GM23338 (cell line): ENCODE measurements around the gene TMEM190. TPM values are rescaled to one million over a fixed set of nuclear protein-coding genes. Genes with fewer than 3 reads are reported as not detected.
A peak's percentile ranks its signal among the peaks of the same experiment; 100 is the strongest.

ENCODE experiments used
- ATAC-seq: fragments of 200-7000 bp; cut with Tn5 transposase; 3 replicates; pipeline ENCODE4 v1.9.1; 2020
- DNase-seq: peaks from one replicate; pipeline ENCODE4 v3.0.0-alpha.2; 2015; ENCODE audit warnings: low spot score
- H2AFZ ChIP-seq: fragments of 200-600 bp; sonication (generic); 2 replicates; pipeline ENCODE4 v1.8.0; 2016; ENCODE audit warnings: antibody characterized with exemption, mild to moderate bottlenecking, moderate library complexity
- H3F3A ChIP-seq: fragments of 200-600 bp; sonication (generic); replicated peaks from 2 replicates; pipeline ENCODE4 v1.8.0; 2017; ENCODE audit warnings: antibody characterized with exemption, mixed run types, low read depth
- H3K27ac ChIP-seq: fragments of 200-600 bp; sonication (generic); 2 replicates; pipeline ENCODE4 v1.6.1; 2016; ENCODE audit warnings: low read depth
- H3K27me3 ChIP-seq: fragments of 200-600 bp; sonication (generic); 2 replicates; pipeline ENCODE4 v1.8.0; 2016; ENCODE audit warnings: mild to moderate bottlenecking, mixed run types, moderate library complexity; ENCODE audit not compliant: insufficient read depth
- H3K36me3 ChIP-seq: fragments of 200-600 bp; sonication (generic); 2 replicates; pipeline ENCODE4 v1.8.0; 2016; ENCODE audit warnings: mild to moderate bottlenecking; ENCODE audit not compliant: insufficient read depth
- H3K4me1 ChIP-seq: fragments of 200-600 bp; sonication (generic); 2 replicates; pipeline ENCODE4 v1.8.0; 2016; ENCODE audit warnings: mild to moderate bottlenecking, moderate library complexity; ENCODE audit not compliant: insufficient read depth
- H3K4me2 ChIP-seq: fragments of 200-600 bp; sonication (generic); 2 replicates; pipeline ENCODE4 v1.7.1; 2017; ENCODE audit warnings: mixed run types
- H3K4me3 ChIP-seq: fragments of 200-600 bp; sonication (generic); 2 replicates; pipeline ENCODE4 v1.6.1; 2016; ENCODE audit warnings: mixed run types
- H3K79me2 ChIP-seq: fragments of 200-600 bp; sonication (generic); replicated peaks from 2 replicates; pipeline ENCODE4 v1.8.0; 2017; ENCODE audit warnings: mild to moderate bottlenecking; ENCODE audit not compliant: insufficient read depth
- H3K9me2 ChIP-seq: fragments of 200-600 bp; sonication (generic); 2 replicates; pipeline ENCODE4 v1.8.0; 2017; ENCODE audit not compliant: insufficient read depth
- H4K20me1 ChIP-seq: fragments of 200-600 bp; sonication (generic); replicated peaks from 2 replicates; pipeline ENCODE4 v1.8.0; 2017; ENCODE audit warnings: mild to moderate bottlenecking; ENCODE audit not compliant: insufficient read depth
- H3K27ac Mint-ChIP-seq: 2 replicates; pipeline ENCODE4 v1.8.0; 2020; ENCODE audit warnings: inconsistent platforms, mild to moderate bottlenecking, moderate library complexity, mixed read lengths
- H3K27me3 Mint-ChIP-seq: 3 replicates; pipeline ENCODE4 v1.8.0; 2022; ENCODE audit warnings: low read depth, mild to moderate bottlenecking, moderate library complexity, mixed read lengths, inconsistent platforms; ENCODE audit not compliant: insufficient read depth, poor library complexity
- H3K36me3 Mint-ChIP-seq: 3 replicates; pipeline ENCODE4 v1.8.0; 2021; ENCODE audit warnings: low read depth, mild to moderate bottlenecking, inconsistent platforms, moderate library complexity, mixed read lengths
- H3K4me1 Mint-ChIP-seq: 3 replicates; pipeline ENCODE4 v1.8.0; 2020; ENCODE audit warnings: mild to moderate bottlenecking, inconsistent platforms, mixed read lengths
- H3K4me3 Mint-ChIP-seq: 3 replicates; pipeline ENCODE4 v1.8.0; 2021; ENCODE audit warnings: moderate library complexity, mild to moderate bottlenecking, inconsistent platforms, mixed read lengths
- H3K9me3 Mint-ChIP-seq: 3 replicates; pipeline ENCODE4 v1.8.0; 2020; ENCODE audit warnings: moderate library complexity, mild to moderate bottlenecking, inconsistent platforms, mixed read lengths
- CREB1 ChIP-seq: fragments of 250-450 bp; sonication (Bioruptor Pico); IDR thresholded peaks from 2 replicates; pipeline ENCODE4 v1.5.0; 2020; ENCODE audit warnings: low read depth, mild to moderate bottlenecking, moderate library complexity
- CTCF ChIP-seq, 2 experiments: fragments of 200-600 bp in 1 of 2; sonication (generic) in 1 of 2; conservative IDR thresholded peaks; 2 replicates each; pipeline versions ENCODE4 v1.5.1 to v1.6.1; 2016 to 2017; ENCODE audit warnings: antibody characterized with exemption in 2 of 2, low read depth in 2 of 2, mild to moderate bottlenecking in 2 of 2, moderate library complexity in 1 of 2
- EZH2 ChIP-seq: fragments of 200-600 bp; sonication (generic); IDR thresholded peaks from one replicate; pipeline ENCODE4 v1.8.0; 2017; ENCODE audit warnings: antibody characterized with exemption, mild to moderate bottlenecking, low read depth; ENCODE audit not compliant: unreplicated experiment
- EZH2phosphoT487 ChIP-seq: fragments of 200-600 bp; sonication (generic); IDR thresholded peaks from one replicate; pipeline ENCODE4 v1.8.1; 2018; ENCODE audit warnings: antibody characterized with exemption; ENCODE audit not compliant: unreplicated experiment
- NANOG ChIP-seq: IDR thresholded peaks from 2 replicates; pipeline ENCODE4 v1.6.1; 2016; ENCODE audit warnings: antibody characterized with exemption, borderline replicate concordance
- POLR2AphosphoS5 ChIP-seq: IDR thresholded peaks from 2 replicates; pipeline ENCODE4 v1.6.1; 2016; ENCODE audit warnings: antibody characterized with exemption, low read depth
- REST ChIP-seq: IDR thresholded peaks from one replicate; pipeline ENCODE4 v1.6.1; 2018; ENCODE audit warnings: antibody characterized with exemption; ENCODE audit not compliant: unreplicated experiment
- STAT1 ChIP-seq: IDR thresholded peaks from one replicate; pipeline ENCODE4 v1.6.1; 2016; ENCODE audit warnings: antibody characterized with exemption; ENCODE audit not compliant: unreplicated experiment
- ZNF114 ChIP-seq: fragments of 250-450 bp; sonication (Bioruptor Pico); IDR thresholded peaks from 2 replicates; pipeline ENCODE4 v1.5.0; 2020; ENCODE audit warnings: mild to moderate bottlenecking, moderate library complexity
- ZNF331 ChIP-seq: fragments of 250-450 bp; sonication (Bioruptor Pico); IDR thresholded peaks from 2 replicates; pipeline ENCODE4 v1.5.0; 2020; ENCODE audit warnings: low read depth, mild to moderate bottlenecking, moderate library complexity
- polyA plus RNA-seq: library from polyadenylated mRNA; unstranded; fragments of >200 nt; fragmentation: Nextera tagmentation; extraction: Ambion mirVana; gene quantifications from 2 replicates; pipeline ENCODE4 v1.2.1, GENCODE V29; 2016
- total RNA-seq: library from RNA; depleted of rRNA; stranded (reverse); fragments of >200 nt; shearing (Covaris generic); gene quantifications from 2 replicates; pipeline ENCODE4 v1.2.3, GENCODE V29; 2014

TMEM190 gene
- total and polyA plus RNA-seq, 2 experiments from 2014 or later = 4.8 TPM; not detected in 1

- TF ChIP-seq CREB1 (CRISPR knock-in tag) (no peak), POLR2AphosphoS5 (no peak)
Observed at GRCh38 chr19:55387736-55388497, 11.3 kb downstream of the TMEM190 start (continued).

GRCh38 chr19:55389386-55390317, 13.0 kb downstream of the TMEM190 start:
- Mint-ChIP-seq H3K4me1 (peaks cover 72% of the 10 kb centered on the region), H3K4me3 (peak overlapping the region; percentile 46; the same call in 1 of the 3 replicates), H3K27me3 (peaks cover 52% of the 10 kb centered on the region), H3K36me3 (peaks cover 54% of the 10 kb centered on the region), H3K9me3 (no peaks in the 10 kb centered on the region; the same call in 2 of the 3 replicates), H3K27ac (peak overlapping the region; percentile 85)
- DNase-seq (no peak), ATAC-seq (no peak)
- peak overlapping the region; percentile 32 for H3K4me2 ChIP-seq
- peaks cover 61% of the 10 kb centered on the region for H3F3A ChIP-seq
- H3K9me2 ChIP-seq = no peaks in the 10 kb centered on the region
- peaks cover 40% of the 10 kb centered on the region for H4K20me1 ChIP-seq
- TF ChIP-seq POLR2AphosphoS5 (peak; percentile 54), ZNF114 (no peak)
- peaks cover 28% of the 10 kb centered on the region for H3K79me2 ChIP-seq
- H3K36me3 ChIP-seq = peaks cover 11% of the 10 kb centered on the region; the same call in 1 of the 2 replicates
- peaks cover 70% of the 10 kb centered on the region for H3K4me1 ChIP-seq
- peak overlapping the region; percentile 45; the same call in 1 of the 2 replicates for H3K27ac ChIP-seq
- no peak overlapping the region for H2AFZ ChIP-seq
- H3K4me3 ChIP-seq = no peak overlapping the region; the same call in 1 of the 2 replicates
- H3K27me3 ChIP-seq = no peaks in the 10 kb centered on the region

GRCh38 chr19:55390461-55390880, 13.8 kb downstream of the TMEM190 start:
- peaks cover 69% of the 10 kb centered on the region for H3K4me1 Mint-ChIP-seq

More at GRCh38 chr19:55390461-55390880, 13.8 kb downstream of the TMEM190 start:
- H3K27me3 ChIP-seq = no peaks in the 10 kb centered on the region
- H3K9me3 Mint-ChIP-seq = no peaks in the 10 kb centered on the region; the same call in 2 of the 3 replicates
- H3F3A ChIP-seq = peaks cover 57% of the 10 kb centered on the region
- peaks cover 45% of the 10 kb centered on the region for H3K27me3 Mint-ChIP-seq
- peaks cover 54% of the 10 kb centered on the region for H3K36me3 Mint-ChIP-seq
- H4K20me1 ChIP-seq = peaks cover 40% of the 10 kb centered on the region
- ATAC-seq = peak; percentile 6
- H3K27ac ChIP-seq = peak overlapping the region; percentile 15; the same call in 1 of the 2 replicates
- peaks cover 11% of the 10 kb centered on the region; the same call in 1 of the 2 replicates for H3K36me3 ChIP-seq
- H3K27ac Mint-ChIP-seq = peak overlapping the region; percentile 26; the same call in 1 of the 2 replicates
- DNase-seq = peak; percentile 57
- H3K4me3 ChIP-seq = no peak overlapping the region
- peaks cover 66% of the 10 kb centered on the region for H3K4me1 ChIP-seq
- no peak overlapping the region; the same call in 1 of the 2 replicates for H3K4me2 ChIP-seq
- H3K79me2 ChIP-seq = peaks cover 28% of the 10 kb centered on the region
- TF ChIP-seq ZNF331 (CRISPR knock-in tag) = no peak
- no peak for TF ChIP-seq EZH2phosphoT487
- no peak for TF ChIP-seq ZNF114
- no peak; the same call in 1 of the 2 replicates for TF ChIP-seq POLR2AphosphoS5
- TF ChIP-seq EZH2 = no peak
- TF ChIP-seq CTCF (conservative IDR thresholded peaks at IDR 0.05; ENCODE audit: low read depth in 2 of 2) = no peak
- TF ChIP-seq REST = no peak
- no peak for TF ChIP-seq STAT1
- TF ChIP-seq CREB1 (CRISPR knock-in tag) = no peak
- TF ChIP-seq NANOG = no peak
- H3K9me2 ChIP-seq = no peaks in the 10 kb centered on the region
- H3K4me3 Mint-ChIP-seq = no peak overlapping the region; the same call in 2 of the 3 replicates
- no peak overlapping the region for H2AFZ ChIP-seq
